Measurements from ENCODE around the gene ABHD8. TPM values are rescaled to one million over a fixed set of nuclear protein-coding genes. Genes with fewer than 3 reads are reported as not detected.
A peak's percentile ranks its signal among the peaks of the same experiment; 100 is the strongest.

Gene ABHD8
- total RNA-seq, 1 experiment from 2014 or later = 5.2 TPM

GRCh38 chr19:17305517-17306284, 2.5 kb upstream of the ABHD8 start, which contains the start of gene MRPL34:
MRPL34 (plus strand) TSS chr19:17305872; CDS start chr19:17305893, 21 bp downstream.
- ATAC-seq (peak; percentile 65), DNase-seq (ENCODE audit: low read depth, low spot score) (peak; percentile 99)
- Histone ChIP-seq H3K9ac (ENCODE audit: low read length) (peak within 1 kb of the TSS; percentile 96), H2AFZ (ENCODE audit: low read depth, low read length, poor library complexity, severe bottlenecking) (no peak within 1 kb of the TSS), H3K79me2 (ENCODE audit: insufficient read depth, low read length) (peaks cover 26% of the 10 kb centered on the region), H3K4me1 (ENCODE audit: control insufficient read depth in 1 of 2, insufficient read depth in 2 of 2, low read length in 2 of 2) (peaks cover 40 to 66% of the 10 kb centered on the region in 2 experiments), H3K27ac (ENCODE audit: low read depth, low read length) (peak within 1 kb of the TSS; percentile 92), H3K4me2 (ENCODE audit: low read length) (peak within 1 kb of the TSS; percentile 97), H3K27me3 (ENCODE audit: insufficient read depth, low read length) (no peaks in the 10 kb centered on the region), H3K9me3 (ENCODE audit: control insufficient read depth in 1 of 2, insufficient read depth in 1 of 2, low read depth in 1 of 2, low read length in 2 of 2) (no peaks in the 10 kb centered on the region), H3K9me2 (ENCODE audit: insufficient read depth) (no peaks in the 10 kb centered on the region), H3K4me3 (replicated peaks in 1 of 2; ENCODE audit: low read depth in 1 of 2, low read length in 2 of 2) (peak within 1 kb of the TSS; percentile 81 to 85), H4K20me1 (ENCODE audit: insufficient read depth) (no peaks in the 10 kb centered on the region), H3K36me3 (ENCODE audit: control insufficient read depth in 1 of 2, insufficient read depth in 2 of 2, low read length in 2 of 2) (no peaks in the 10 kb centered on the region)
- intact Hi-C loops (cut with micrococcal nuclease) = no loop called here
- TSS peak; percentile 30 for BruUV-seq (replicated peaks)
- ChIA-PET CTCF (interaction anchor here (0.5 to 2.1 kb wide), 15 partner anchors 9 to 591 kb away, joined by 3 to 33 read pairs (median 4); no protein-coding TSS in a partner anchor), RAD21 (ENCODE audit: low non-redundant PET in 1 of 2, low total read pairs in 2 of 2, uncharacterized antibody in 2 of 2, unreplicated experiment in 2 of 2) (interaction anchor here (0.6 to 1.1 kb wide), 5 partner anchors 10 to 80 kb away, joined by 3 to 7 read pairs (median 3); no protein-coding TSS in a partner anchor), POLR2A (interaction anchor here (0.6 to 3.1 kb wide), 10 partner anchors 8 to 944 kb away, joined by 3 to 22 read pairs (median 4); partner anchors contain the start of gene B3GNT3)
- TF ChIP-seq, protein P1, sequence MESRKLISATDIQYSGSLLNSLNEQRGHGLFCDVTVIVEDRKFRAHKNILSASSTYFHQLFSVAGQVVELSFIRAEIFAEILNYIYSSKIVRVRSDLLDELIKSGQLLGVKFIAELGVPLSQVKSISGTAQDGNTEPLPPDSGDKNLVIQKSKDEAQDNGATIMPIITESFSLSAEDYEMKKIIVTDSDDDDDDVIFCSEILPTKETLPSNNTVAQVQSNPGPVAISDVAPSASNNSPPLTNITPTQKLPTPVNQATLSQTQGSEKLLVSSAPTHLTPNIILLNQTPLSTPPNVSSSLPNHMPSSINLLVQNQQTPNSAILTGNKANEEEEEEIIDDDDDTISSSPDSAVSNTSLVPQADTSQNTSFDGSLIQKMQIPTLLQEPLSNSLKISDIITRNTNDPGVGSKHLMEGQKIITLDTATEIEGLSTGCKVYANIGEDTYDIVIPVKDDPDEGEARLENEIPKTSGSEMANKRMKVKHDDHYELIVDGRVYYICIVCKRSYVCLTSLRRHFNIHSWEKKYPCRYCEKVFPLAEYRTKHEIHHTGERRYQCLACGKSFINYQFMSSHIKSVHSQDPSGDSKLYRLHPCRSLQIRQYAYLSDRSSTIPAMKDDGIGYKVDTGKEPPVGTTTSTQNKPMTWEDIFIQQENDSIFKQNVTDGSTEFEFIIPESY (IDR thresholded peaks at IDR 0.05; ENCODE audit: extremely low read depth, insufficient replicate concordance, low read length) = no peak
- TF ChIP-seq RAD21 (IDR thresholded peaks at IDR 0.05; ENCODE audit: low read depth) = peak; percentile 93
- TF ChIP-seq TCF7L2 (IDR thresholded peaks at IDR 0.05; ENCODE audit: borderline replicate concordance, extremely low read depth, insufficient read depth, insufficient read length) = peak; percentile 78
- peak; percentile 67 for TF ChIP-seq YY1 (IDR thresholded peaks at IDR 0.05; ENCODE audit: extremely low read depth, insufficient replicate concordance, low read depth, low read length)
- TF ChIP-seq SRF (IDR thresholded peaks at IDR 0.05; ENCODE audit: low read depth) = no peak
- peak; percentile 93 for TF ChIP-seq CBX3 (IDR thresholded peaks at IDR 0.05; ENCODE audit: low read depth)
- TF ChIP-seq MAX (IDR thresholded peaks at IDR 0.05) = peak; percentile 90
- no peak for TF ChIP-seq REST (IDR thresholded peaks at IDR 0.05; ENCODE audit: low read depth)
- TF ChIP-seq ATF3 (IDR thresholded peaks at IDR 0.05) = no peak
- peak; percentile 51 for TF ChIP-seq POLR2A (IDR thresholded peaks at IDR 0.05; ENCODE audit: borderline replicate concordance, extremely low read depth, insufficient read depth, insufficient read length)
- peak; percentile 90 for TF ChIP-seq SP1 (IDR thresholded peaks at IDR 0.05; ENCODE audit: low read depth)
- peak; percentile 91 for TF ChIP-seq ZFX (IDR thresholded peaks at IDR 0.05)
- no peak for TF ChIP-seq ZNF274 (IDR thresholded peaks at IDR 0.05; ENCODE audit: low read depth, low read length)
- TF ChIP-seq CTCF (IDR thresholded peaks at IDR 0.05 in 2 of 3, conservative IDR thresholded peaks at IDR 0.05 in 1 of 3; ENCODE audit: borderline replicate concordance in 1 of 3, insufficient read depth in 1 of 3, low read depth in 2 of 3, low read length in 2 of 3) = peak in 2 of 3 experiments; percentile 77 to 85
- peak; percentile 96 for TF ChIP-seq SIN3A (IDR thresholded peaks at IDR 0.05; ENCODE audit: low read depth)
- peak; percentile 77 for TF ChIP-seq POLR2AphosphoS5 (IDR thresholded peaks at IDR 0.05; ENCODE audit: low read depth, low read length)
- TF ChIP-seq EGR1 (IDR thresholded peaks at IDR 0.05; ENCODE audit: low read depth) = 0 out of 2 replicates have a peak, but pooled peaks have one; percentile 50

Data from HCT116 (cell line).